GM18502 (cell line): ENCODE data around the gene RAB11FIP2.
"Not testable (repeated sequence)": the region's sequence is repeated elsewhere in the genome, so short reads cannot be mapped to it uniquely, and the experiment has no call there.

ENCODE experiments used
- ATAC-seq: cut with Tn5 transposase; IDR thresholded peaks from one replicate; pipeline ENCODE4 v1.9.1; 2021; ENCODE audit warnings: mild to moderate bottlenecking; ENCODE audit not compliant: unreplicated experiment, poor library complexity

RAB11FIP2 gene

GRCh38 chr10:118046395-118047156 lies at the start of gene RAB11FIP2:
RAB11FIP2 (minus strand) TSS chr10:118046941; CDS start chr10:118046163, 778 bp downstream.
- ATAC-seq, result peak; percentile 95

GRCh38 chr10:118096022-118096421 lies 49.3 kb upstream of the RAB11FIP2 start:
- ATAC-seq, result no peak

GRCh38 chr10:118092209-118092608 lies 45.5 kb upstream of the RAB11FIP2 start:
- no peak for ATAC-seq

- no peak for ATAC-seq
Measured at GRCh38 chr10:118080817-118081216, 34.1 kb upstream of the RAB11FIP2 start.

GRCh38 chr10:118076705-118077104 lies 30.0 kb upstream of the RAB11FIP2 start:
- ATAC-seq, result no peak

- no peak for ATAC-seq
Measured at GRCh38 chr10:118072840-118073239, 26.1 kb upstream of the RAB11FIP2 start.

- not testable (repeated sequence) for ATAC-seq
Measured at GRCh38 chr10:118067389-118067788, 20.6 kb upstream of the RAB11FIP2 start.

- no peak for ATAC-seq
Measured at GRCh38 chr10:118062798-118063238, 16.1 kb upstream of the RAB11FIP2 start.

GRCh38 chr10:118058371-118058770 lies 11.6 kb upstream of the RAB11FIP2 start:
- no peak for ATAC-seq

GRCh38 chr10:118057361-118057760 lies 10.6 kb upstream of the RAB11FIP2 start:
- ATAC-seq, result no peak

- ATAC-seq, result no peak
Measured at GRCh38 chr10:118054383-118054782, 7.6 kb upstream of the RAB11FIP2 start.

- no peak for ATAC-seq
Measured at GRCh38 chr10:118052816-118053215, 6.1 kb upstream of the RAB11FIP2 start.

- ATAC-seq, result no peak
Measured at GRCh38 chr10:118047880-118048279, 1.1 kb upstream of the RAB11FIP2 start.

- ATAC-seq, result peak; percentile 25
Measured at GRCh38 chr10:118047157-118047719, 497 bp upstream of the RAB11FIP2 start.

- no peak for ATAC-seq
Measured at GRCh38 chr10:118045837-118046394, 825 bp downstream of the RAB11FIP2 start.

- ATAC-seq, result no peak
Measured at GRCh38 chr10:118045158-118045836, 1.4 kb downstream of the RAB11FIP2 start.

GRCh38 chr10:118042827-118043242 lies 3.9 kb downstream of the RAB11FIP2 start:
- no peak for ATAC-seq

- no peak for ATAC-seq
Measured at GRCh38 chr10:118042336-118042735, 4.4 kb downstream of the RAB11FIP2 start.

- no peak for ATAC-seq
Measured at GRCh38 chr10:118041316-118041715, 5.4 kb downstream of the RAB11FIP2 start.

GRCh38 chr10:118036281-118036875 lies 10.4 kb downstream of the RAB11FIP2 start:
- ATAC-seq, result no peak
